Testis (tissue), 2 donors: Measurements from ENCODE around the gene ZGPAT.

Experiments
- POLR2A ChIP-seq: fragments of 450-650 bp; IDR thresholded peaks from one replicate; pipeline ENCODE4 v1.6.1; 2017; ENCODE audit warnings: antibody characterized with exemption, mild to moderate bottlenecking, moderate library complexity
- TF ChIP-seq, protein P1 (sequence below), 3 experiments: fragments of 450-650 bp in 2 of 3; fragments of 200-600 bp in 1 of 3; sonication (generic) in 1 of 3; IDR thresholded peaks; one replicate each; pipeline ENCODE4 v1.5.1; 2016 to 2019; ENCODE audit warnings: antibody characterized with exemption in 3 of 3, mild to moderate bottlenecking in 2 of 3, moderate library complexity in 1 of 3

- TF ChIP-seq, protein P1, sequence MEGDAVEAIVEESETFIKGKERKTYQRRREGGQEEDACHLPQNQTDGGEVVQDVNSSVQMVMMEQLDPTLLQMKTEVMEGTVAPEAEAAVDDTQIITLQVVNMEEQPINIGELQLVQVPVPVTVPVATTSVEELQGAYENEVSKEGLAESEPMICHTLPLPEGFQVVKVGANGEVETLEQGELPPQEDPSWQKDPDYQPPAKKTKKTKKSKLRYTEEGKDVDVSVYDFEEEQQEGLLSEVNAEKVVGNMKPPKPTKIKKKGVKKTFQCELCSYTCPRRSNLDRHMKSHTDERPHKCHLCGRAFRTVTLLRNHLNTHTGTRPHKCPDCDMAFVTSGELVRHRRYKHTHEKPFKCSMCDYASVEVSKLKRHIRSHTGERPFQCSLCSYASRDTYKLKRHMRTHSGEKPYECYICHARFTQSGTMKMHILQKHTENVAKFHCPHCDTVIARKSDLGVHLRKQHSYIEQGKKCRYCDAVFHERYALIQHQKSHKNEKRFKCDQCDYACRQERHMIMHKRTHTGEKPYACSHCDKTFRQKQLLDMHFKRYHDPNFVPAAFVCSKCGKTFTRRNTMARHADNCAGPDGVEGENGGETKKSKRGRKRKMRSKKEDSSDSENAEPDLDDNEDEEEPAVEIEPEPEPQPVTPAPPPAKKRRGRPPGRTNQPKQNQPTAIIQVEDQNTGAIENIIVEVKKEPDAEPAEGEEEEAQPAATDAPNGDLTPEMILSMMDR (IDR thresholded peaks at IDR 0.05), result no peak
- TF ChIP-seq POLR2A, result no peak
Observed at GRCh38 chr20:63702751-63703470, 4.9 kb upstream of the ZGPAT start.
